ENCODE results near the gene RAPGEFL1. TPM values are rescaled to one million over a fixed set of nuclear protein-coding genes. Genes with fewer than 3 reads are reported as not detected.

Gene RAPGEFL1
- total and polyA plus RNA-seq, 10 of the 15 experiments (the other 5 are each of a cell fraction or from before 2014, with no cell fraction given) = 0.13 to 3.2 (median 1.5) TPM

DNA sequence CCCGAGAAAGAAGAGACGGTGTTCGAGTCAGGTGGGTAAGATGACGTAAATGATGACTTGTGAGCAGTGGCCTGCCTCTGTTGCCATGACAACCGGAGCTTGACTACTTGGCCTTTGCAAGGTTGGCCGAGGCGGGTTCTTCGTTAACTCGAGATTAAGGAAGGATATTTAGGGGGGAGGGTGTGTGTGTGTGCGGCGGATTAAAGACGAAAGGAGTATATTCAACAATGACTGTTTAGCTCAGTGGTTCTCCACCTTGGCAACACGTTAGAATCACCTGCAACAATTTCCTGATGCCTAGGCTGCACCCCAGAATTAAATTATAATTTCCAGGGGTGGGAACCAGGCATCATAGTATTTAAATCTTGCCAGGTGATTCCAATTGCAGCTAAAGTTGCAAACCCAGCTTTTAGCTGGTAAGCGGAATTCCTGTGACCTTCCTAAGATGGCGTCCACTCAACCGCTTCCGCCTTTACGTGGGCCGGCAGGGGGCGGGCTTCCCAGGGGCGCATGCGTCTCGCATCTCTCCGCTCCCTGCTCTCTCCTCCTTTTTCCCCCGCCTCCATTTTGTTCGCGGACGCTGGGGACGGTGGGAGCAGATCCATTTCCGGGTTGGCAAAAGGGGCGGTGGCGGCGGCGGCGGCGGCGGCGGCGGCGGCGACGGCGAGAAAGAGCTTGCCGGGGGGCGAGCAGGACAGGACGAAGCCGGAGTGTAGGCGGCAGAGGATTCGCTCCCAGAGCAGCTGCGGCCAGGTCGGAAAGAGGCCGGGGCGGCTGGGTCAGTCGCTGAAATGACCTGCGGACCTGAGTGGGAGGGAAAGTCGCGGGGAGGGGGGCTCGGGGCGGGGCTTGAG lies 41.7 kb downstream of the RAPGEFL1 start, which contains the start of gene WIPF2 (continued):
- TF ChIP-seq, protein P1, sequence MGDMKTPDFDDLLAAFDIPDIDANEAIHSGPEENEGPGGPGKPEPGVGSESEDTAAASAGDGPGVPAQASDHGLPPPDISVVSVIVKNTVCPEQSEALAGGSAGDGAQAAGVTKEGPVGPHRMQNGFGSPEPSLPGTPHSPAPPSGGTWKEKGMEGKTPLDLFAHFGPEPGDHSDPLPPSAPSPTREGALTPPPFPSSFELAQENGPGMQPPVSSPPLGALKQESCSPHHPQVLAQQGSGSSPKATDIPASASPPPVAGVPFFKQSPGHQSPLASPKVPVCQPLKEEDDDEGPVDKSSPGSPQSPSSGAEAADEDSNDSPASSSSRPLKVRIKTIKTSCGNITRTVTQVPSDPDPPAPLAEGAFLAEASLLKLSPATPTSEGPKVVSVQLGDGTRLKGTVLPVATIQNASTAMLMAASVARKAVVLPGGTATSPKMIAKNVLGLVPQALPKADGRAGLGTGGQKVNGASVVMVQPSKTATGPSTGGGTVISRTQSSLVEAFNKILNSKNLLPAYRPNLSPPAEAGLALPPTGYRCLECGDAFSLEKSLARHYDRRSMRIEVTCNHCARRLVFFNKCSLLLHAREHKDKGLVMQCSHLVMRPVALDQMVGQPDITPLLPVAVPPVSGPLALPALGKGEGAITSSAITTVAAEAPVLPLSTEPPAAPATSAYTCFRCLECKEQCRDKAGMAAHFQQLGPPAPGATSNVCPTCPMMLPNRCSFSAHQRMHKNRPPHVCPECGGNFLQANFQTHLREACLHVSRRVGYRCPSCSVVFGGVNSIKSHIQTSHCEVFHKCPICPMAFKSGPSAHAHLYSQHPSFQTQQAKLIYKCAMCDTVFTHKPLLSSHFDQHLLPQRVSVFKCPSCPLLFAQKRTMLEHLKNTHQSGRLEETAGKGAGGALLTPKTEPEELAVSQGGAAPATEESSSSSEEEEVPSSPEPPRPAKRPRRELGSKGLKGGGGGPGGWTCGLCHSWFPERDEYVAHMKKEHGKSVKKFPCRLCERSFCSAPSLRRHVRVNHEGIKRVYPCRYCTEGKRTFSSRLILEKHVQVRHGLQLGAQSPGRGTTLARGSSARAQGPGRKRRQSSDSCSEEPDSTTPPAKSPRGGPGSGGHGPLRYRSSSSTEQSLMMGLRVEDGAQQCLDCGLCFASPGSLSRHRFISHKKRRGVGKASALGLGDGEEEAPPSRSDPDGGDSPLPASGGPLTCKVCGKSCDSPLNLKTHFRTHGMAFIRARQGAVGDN (IDR thresholded peaks at IDR 0.05) = peak; percentile 38; the same call in 1 of the 2 replicates
- no peak for TF ChIP-seq ZNF24 (IDR thresholded peaks at IDR 0.05)
- no peak for TF ChIP-seq CEBPB (IDR thresholded peaks at IDR 0.05; ENCODE audit: borderline replicate concordance in 1 of 2, low read depth in 2 of 2, low read length in 2 of 2)
- TF ChIP-seq HDAC2 (IDR thresholded peaks at IDR 0.05) = no peak
- no peak for TF ChIP-seq ETV6 (conservative IDR thresholded peaks at IDR 0.05 in 1 of 2, IDR thresholded peaks at IDR 0.05 in 1 of 2; ENCODE audit: borderline replicate concordance in 1 of 2, low read depth in 1 of 2)
- peak; percentile 67; the same call in 1 of the 2 replicates for TF ChIP-seq ZNF207 (IDR thresholded peaks at IDR 0.05; ENCODE audit: borderline replicate concordance)
- no peak for TF ChIP-seq YBX1 (IDR thresholded peaks at IDR 0.05)
- TF ChIP-seq, protein P2, sequence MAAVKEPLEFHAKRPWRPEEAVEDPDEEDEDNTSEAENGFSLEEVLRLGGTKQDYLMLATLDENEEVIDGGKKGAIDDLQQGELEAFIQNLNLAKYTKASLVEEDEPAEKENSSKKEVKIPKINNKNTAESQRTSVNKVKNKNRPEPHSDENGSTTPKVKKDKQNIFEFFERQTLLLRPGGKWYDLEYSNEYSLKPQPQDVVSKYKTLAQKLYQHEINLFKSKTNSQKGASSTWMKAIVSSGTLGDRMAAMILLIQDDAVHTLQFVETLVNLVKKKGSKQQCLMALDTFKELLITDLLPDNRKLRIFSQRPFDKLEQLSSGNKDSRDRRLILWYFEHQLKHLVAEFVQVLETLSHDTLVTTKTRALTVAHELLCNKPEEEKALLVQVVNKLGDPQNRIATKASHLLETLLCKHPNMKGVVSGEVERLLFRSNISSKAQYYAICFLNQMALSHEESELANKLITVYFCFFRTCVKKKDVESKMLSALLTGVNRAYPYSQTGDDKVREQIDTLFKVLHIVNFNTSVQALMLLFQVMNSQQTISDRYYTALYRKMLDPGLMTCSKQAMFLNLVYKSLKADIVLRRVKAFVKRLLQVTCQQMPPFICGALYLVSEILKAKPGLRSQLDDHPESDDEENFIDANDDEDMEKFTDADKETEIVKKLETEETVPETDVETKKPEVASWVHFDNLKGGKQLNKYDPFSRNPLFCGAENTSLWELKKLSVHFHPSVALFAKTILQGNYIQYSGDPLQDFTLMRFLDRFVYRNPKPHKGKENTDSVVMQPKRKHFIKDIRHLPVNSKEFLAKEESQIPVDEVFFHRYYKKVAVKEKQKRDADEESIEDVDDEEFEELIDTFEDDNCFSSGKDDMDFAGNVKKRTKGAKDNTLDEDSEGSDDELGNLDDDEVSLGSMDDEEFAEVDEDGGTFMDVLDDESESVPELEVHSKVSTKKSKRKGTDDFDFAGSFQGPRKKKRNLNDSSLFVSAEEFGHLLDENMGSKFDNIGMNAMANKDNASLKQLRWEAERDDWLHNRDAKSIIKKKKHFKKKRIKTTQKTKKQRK (IDR thresholded peaks at IDR 0.05; ENCODE audit: low read depth, low read length) = no peak
- TF ChIP-seq, protein P3, sequence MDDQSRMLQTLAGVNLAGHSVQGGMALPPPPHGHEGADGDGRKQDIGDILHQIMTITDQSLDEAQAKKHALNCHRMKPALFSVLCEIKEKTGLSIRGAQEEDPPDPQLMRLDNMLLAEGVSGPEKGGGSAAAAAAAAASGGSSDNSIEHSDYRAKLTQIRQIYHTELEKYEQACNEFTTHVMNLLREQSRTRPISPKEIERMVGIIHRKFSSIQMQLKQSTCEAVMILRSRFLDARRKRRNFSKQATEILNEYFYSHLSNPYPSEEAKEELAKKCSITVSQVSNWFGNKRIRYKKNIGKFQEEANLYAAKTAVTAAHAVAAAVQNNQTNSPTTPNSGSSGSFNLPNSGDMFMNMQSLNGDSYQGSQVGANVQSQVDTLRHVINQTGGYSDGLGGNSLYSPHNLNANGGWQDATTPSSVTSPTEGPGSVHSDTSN (IDR thresholded peaks at IDR 0.05; ENCODE audit: insufficient replicate concordance, low read depth, low read length) = no peak
- TF ChIP-seq, protein P4, sequence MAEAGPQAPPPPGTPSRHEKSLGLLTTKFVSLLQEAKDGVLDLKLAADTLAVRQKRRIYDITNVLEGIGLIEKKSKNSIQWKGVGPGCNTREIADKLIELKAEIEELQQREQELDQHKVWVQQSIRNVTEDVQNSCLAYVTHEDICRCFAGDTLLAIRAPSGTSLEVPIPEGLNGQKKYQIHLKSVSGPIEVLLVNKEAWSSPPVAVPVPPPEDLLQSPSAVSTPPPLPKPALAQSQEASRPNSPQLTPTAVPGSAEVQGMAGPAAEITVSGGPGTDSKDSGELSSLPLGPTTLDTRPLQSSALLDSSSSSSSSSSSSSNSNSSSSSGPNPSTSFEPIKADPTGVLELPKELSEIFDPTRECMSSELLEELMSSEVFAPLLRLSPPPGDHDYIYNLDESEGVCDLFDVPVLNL (IDR thresholded peaks at IDR 0.05; ENCODE audit: low read depth, low read length) = no peak
- TF ChIP-seq NR2C1 (IDR thresholded peaks at IDR 0.05) = peak; percentile 80
- TF ChIP-seq NFYB (IDR thresholded peaks at IDR 0.05; ENCODE audit: insufficient read depth, low read depth, low read length) = no peak
- TF ChIP-seq SMC3 (IDR thresholded peaks at IDR 0.05; ENCODE audit: borderline replicate concordance, low read length) = no peak
- peak; percentile 50 for TF ChIP-seq CREM (IDR thresholded peaks at IDR 0.05; ENCODE audit: low read depth)
- peak; percentile 65 for TF ChIP-seq RUNX3 (IDR thresholded peaks at IDR 0.05; ENCODE audit: low read length)
- TF ChIP-seq ZBED1 (IDR thresholded peaks at IDR 0.05; ENCODE audit: borderline replicate concordance) = no peak
- TF ChIP-seq, protein P5, sequence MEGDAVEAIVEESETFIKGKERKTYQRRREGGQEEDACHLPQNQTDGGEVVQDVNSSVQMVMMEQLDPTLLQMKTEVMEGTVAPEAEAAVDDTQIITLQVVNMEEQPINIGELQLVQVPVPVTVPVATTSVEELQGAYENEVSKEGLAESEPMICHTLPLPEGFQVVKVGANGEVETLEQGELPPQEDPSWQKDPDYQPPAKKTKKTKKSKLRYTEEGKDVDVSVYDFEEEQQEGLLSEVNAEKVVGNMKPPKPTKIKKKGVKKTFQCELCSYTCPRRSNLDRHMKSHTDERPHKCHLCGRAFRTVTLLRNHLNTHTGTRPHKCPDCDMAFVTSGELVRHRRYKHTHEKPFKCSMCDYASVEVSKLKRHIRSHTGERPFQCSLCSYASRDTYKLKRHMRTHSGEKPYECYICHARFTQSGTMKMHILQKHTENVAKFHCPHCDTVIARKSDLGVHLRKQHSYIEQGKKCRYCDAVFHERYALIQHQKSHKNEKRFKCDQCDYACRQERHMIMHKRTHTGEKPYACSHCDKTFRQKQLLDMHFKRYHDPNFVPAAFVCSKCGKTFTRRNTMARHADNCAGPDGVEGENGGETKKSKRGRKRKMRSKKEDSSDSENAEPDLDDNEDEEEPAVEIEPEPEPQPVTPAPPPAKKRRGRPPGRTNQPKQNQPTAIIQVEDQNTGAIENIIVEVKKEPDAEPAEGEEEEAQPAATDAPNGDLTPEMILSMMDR (IDR thresholded peaks at IDR 0.05 in 2 of 3, conservative IDR thresholded peaks at IDR 0.05 in 1 of 3; ENCODE audit: control insufficient read depth in 2 of 3, extremely low read depth in 1 of 3, insufficient read depth in 1 of 3, low read depth in 3 of 3, low read length in 3 of 3) = peak; percentile 33 to 45 (median 37); a peak in 4 of 6 replicates
